Nephron progenitor cell (in vitro differentiated cells): ENCODE data around the gene FAM83C.

ENCODE experiments used
- DNase-seq: peaks from one replicate; pipeline ENCODE4 v3.0.0; 2021
- H3K27ac Mint-ChIP-seq: 2 replicates; pipeline ENCODE4 v1.8.0; 2021; ENCODE audit warnings: mild to moderate bottlenecking, moderate library complexity, mixed read lengths
- H3K27me3 Mint-ChIP-seq: 2 replicates; pipeline ENCODE4 v1.8.0; 2021; ENCODE audit warnings: mild to moderate bottlenecking, low read depth, mixed read lengths; ENCODE audit not compliant: poor library complexity
- H3K36me3 Mint-ChIP-seq: 2 replicates; pipeline ENCODE4 v1.8.0; 2021; ENCODE audit warnings: low read depth, mixed read lengths
- H3K4me1 Mint-ChIP-seq: 2 replicates; pipeline ENCODE4 v1.8.0; 2021; ENCODE audit warnings: mixed read lengths
- H3K4me3 Mint-ChIP-seq: 2 replicates; pipeline ENCODE4 v1.8.0; 2021; ENCODE audit warnings: mild to moderate bottlenecking, moderate library complexity, mixed read lengths
- H3K9me3 Mint-ChIP-seq: 2 replicates; pipeline ENCODE4 v1.8.0; 2021; ENCODE audit warnings: mild to moderate bottlenecking, moderate library complexity, mixed read lengths
- TF ChIP-seq, protein P1 (sequence below): fragments of 200-600 bp; sonication (generic); IDR thresholded peaks from 2 replicates; pipeline ENCODE4 v1.5.0; 2021; ENCODE audit warnings: antibody characterized with exemption

Gene FAM83C

DNA sequence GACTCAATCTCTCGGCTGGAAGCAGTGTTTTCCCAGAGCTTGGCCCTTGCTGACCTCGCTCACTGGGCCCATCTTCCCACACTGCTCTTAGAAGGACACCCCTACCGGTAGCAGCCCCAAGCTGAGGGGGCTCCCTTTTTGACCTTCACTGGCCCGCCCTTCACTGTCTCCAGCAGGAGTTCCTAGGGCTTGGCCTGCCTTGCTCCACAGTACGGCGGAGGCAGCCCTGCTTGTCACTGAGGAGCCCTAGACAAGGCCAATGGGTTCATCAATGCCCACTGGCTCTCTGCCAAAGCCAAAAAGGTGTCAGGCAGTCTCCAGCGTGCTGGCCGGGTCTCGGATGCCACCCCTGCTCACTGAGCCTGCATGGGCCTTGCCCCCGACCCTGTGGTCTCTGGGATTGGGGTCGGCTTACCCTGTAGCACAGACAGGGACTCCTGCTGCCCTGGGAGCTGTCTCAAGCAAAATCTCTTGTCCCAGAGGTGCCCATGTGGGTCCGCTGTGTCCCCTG lies 16.4 kb downstream of the FAM83C start:
- no peaks in the 10 kb centered on the region for H3K9me3 Mint-ChIP-seq
- DNase-seq, result no peak
- TF ChIP-seq, protein P1, sequence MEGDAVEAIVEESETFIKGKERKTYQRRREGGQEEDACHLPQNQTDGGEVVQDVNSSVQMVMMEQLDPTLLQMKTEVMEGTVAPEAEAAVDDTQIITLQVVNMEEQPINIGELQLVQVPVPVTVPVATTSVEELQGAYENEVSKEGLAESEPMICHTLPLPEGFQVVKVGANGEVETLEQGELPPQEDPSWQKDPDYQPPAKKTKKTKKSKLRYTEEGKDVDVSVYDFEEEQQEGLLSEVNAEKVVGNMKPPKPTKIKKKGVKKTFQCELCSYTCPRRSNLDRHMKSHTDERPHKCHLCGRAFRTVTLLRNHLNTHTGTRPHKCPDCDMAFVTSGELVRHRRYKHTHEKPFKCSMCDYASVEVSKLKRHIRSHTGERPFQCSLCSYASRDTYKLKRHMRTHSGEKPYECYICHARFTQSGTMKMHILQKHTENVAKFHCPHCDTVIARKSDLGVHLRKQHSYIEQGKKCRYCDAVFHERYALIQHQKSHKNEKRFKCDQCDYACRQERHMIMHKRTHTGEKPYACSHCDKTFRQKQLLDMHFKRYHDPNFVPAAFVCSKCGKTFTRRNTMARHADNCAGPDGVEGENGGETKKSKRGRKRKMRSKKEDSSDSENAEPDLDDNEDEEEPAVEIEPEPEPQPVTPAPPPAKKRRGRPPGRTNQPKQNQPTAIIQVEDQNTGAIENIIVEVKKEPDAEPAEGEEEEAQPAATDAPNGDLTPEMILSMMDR, result no peak
- H3K4me3 Mint-ChIP-seq, result peak overlapping the region; percentile 94
- H3K4me1 Mint-ChIP-seq, result peaks cover 23% of the 10 kb centered on the region
- no peak overlapping the region for H3K27ac Mint-ChIP-seq
- H3K27me3 Mint-ChIP-seq, result peaks cover 3% of the 10 kb centered on the region
- H3K36me3 Mint-ChIP-seq, result peaks cover 26% of the 10 kb centered on the region

DNA sequence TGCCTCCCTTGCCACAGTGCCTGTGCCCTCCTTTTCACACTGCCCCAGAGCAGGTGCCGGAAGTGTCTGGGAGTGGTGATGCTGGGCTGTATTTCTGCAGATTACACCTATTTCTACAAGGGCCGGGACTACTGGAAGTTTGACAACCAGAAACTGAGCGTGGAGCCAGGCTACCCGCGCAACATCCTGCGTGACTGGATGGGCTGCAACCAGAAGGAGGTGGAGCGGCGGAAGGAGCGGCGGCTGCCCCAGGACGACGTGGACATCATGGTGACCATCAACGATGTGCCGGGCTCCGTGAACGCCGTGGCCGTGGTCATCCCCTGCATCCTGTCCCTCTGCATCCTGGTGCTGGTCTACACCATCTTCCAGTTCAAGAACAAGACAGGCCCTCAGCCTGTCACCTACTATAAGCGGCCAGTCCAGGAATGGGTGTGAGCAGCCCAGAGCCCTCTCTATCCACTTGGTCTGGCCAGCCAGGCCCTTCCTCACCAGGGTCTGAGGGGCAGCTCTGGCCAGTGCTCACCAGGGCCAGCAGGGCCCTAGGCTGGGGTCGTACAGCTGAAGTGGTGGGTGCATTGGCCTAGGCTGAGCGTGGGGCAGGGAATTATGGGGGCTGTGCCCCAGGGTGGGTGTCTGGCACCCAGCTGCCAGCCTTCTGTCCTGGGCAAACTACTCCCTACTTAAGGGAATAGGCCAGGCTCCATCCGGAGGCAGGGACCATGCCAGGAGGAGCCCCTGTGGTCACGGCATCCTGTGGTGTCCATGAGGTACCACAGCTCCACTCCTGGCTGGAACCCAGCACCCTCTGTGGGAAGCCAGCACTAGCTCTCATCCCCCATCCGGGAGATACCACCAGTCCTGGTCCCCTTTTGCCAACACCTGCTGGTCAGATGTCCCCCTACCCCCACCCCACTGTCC lies 17.8 kb downstream of the FAM83C start:
- DNase-seq, result no peak
- Mint-ChIP-seq H3K27me3 (peaks cover 3% of the 10 kb centered on the region), H3K9me3 (no peaks in the 10 kb centered on the region), H3K27ac (no peak overlapping the region), H3K36me3 (peaks cover 13% of the 10 kb centered on the region), H3K4me3 (no peak overlapping the region), H3K4me1 (peaks cover 34% of the 10 kb centered on the region)
- TF ChIP-seq, protein P1, result no peak

DNA sequence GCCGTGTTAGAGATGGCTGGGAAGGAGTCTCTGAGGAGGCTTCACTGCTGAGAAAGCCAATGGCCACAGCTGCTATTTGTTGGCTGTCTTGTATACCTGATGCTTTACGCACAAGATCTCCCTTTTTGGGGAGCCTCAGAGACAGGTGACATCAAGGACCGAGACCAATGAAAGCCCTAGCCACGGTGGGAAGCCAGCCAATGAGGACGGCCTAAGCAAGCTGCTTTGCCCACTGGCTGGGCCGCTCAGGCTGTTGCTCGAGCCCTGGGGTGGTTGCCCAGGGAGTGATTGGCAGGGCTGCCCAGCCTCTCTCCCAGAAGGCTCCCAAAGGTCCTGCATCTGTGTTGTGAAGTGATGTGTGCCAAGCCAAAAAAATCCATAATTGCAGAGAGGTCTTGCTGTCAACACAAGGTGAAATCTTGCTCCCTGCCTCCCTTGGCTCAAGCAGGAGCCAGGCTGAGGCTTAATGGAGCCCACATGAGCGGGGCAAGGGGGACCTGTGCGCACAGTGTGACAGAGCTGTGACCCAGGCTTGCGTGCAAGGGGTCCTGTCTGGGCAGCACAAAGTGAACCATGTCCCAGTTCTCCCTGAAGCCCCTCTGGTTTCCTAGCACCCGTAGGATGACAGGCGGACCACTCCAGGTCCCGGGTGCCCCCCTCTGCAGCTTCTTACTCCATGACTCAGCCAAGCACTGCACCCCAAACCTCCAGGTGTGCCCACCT lies 18.6 kb downstream of the FAM83C start:
- H3K4me3 Mint-ChIP-seq, result no peak overlapping the region
- no peak overlapping the region for H3K27ac Mint-ChIP-seq
- peaks cover 36% of the 10 kb centered on the region for H3K4me1 Mint-ChIP-seq
- no peaks in the 10 kb centered on the region for H3K9me3 Mint-ChIP-seq
- TF ChIP-seq, protein P1, result no peak
- no peak for DNase-seq
- peaks cover 5% of the 10 kb centered on the region for H3K36me3 Mint-ChIP-seq
- H3K27me3 Mint-ChIP-seq, result peaks cover 1% of the 10 kb centered on the region

DNA sequence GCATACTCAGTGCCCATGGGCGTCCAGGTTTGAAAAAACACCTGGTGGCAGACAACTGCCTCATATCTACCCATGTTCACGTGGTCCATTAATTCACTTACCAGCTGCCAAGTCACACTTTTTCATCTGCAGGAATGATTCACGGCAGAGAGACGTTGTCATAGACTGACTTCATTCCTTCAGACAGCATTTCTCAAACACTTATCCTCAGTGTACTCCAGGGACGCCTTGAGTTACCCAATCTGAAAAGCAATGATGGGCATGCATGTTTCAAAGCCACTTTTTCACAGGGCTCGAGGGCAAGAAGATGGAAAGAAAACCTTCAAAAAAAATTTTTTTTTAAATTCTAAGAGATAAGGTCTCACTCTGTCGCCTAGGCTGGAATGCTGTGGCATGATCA lies 20.3 kb downstream of the FAM83C start:
- no peaks in the 10 kb centered on the region for H3K9me3 Mint-ChIP-seq
- H3K4me3 Mint-ChIP-seq, result no peak overlapping the region
- no peak for DNase-seq
- TF ChIP-seq, protein P1, result no peak
- no peak overlapping the region for H3K27ac Mint-ChIP-seq
- H3K36me3 Mint-ChIP-seq, result no peaks in the 10 kb centered on the region
- no peaks in the 10 kb centered on the region for H3K27me3 Mint-ChIP-seq
- peaks cover 25% of the 10 kb centered on the region for H3K4me1 Mint-ChIP-seq

DNA sequence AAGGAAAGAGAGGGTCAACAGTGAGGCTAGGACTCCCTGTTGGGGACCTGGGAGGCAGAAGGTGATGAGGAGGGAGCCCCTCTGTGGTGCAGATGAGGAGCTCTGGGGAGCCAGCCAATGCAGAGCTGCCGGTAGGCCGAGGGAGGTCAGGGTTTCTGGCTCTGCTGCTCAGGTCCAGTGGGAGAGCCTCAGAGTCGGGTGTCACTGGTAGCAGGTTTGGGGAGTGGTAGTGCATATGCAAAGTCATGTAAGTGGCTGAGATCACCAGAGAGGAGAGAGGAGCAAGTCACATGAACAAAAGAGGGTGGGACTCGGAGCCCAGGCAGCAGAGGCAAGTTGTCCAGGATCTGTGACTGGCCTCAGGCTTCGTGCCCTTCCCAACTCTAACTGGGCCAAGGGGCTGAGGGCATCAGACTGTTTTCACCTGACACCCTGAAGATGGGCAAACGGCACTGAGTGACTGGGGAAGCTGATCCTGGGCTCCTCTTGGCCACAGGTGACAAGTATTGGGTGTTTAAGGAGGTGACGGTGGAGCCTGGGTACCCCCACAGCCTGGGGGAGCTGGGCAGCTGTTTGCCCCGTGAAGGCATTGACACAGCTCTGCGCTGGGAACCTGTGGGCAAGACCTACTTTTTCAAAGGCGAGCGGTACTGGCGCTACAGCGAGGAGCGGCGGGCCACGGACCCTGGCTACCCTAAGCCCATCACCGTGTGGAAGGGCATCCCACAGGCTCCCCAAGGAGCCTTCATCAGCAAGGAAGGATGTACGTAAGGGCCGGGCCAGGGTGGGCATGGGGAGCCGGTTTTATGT lies 20.9 kb downstream of the FAM83C start:
- no peak for DNase-seq
- Mint-ChIP-seq H3K4me3 (no peak overlapping the region), H3K27ac (peak overlapping the region; percentile 71), H3K27me3 (no peaks in the 10 kb centered on the region), H3K4me1 (peaks cover 20% of the 10 kb centered on the region), H3K36me3 (no peaks in the 10 kb centered on the region), H3K9me3 (no peaks in the 10 kb centered on the region)
- TF ChIP-seq, protein P1, result no peak
